NB4 (cell line): Measurements from ENCODE around the gene ACSBG1.

Source experiments
- DNase-seq: peaks from one replicate; pipeline ENCODE4 v3.0.0; 2010; ENCODE audit warnings: low read depth
- H3K4me3 ChIP-seq: one replicate; pipeline ENCODE4 v1.5.1; 2011; ENCODE audit warnings: mild to moderate bottlenecking, low read depth, low read length, moderate library complexity
- CTCF ChIP-seq: IDR thresholded peaks from one replicate; pipeline ENCODE4 v1.5.1; 2012; ENCODE audit warnings: low read depth, low read length
- MYC ChIP-seq: IDR thresholded peaks from 2 replicates; pipeline ENCODE4 v1.6.1; 2011; ENCODE audit warnings: low read depth, low read length
- POLR2A ChIP-seq: IDR thresholded peaks from 2 replicates; pipeline ENCODE4 v1.6.1; 2011; ENCODE audit warnings: mild to moderate bottlenecking; ENCODE audit not compliant: insufficient read length; ENCODE audit errors: extremely low read depth
- TF ChIP-seq, protein P1 (sequence below): IDR thresholded peaks from 2 replicates; pipeline ENCODE4 v1.6.1; 2011; ENCODE audit warnings: low read depth, low read length

ACSBG1 gene

DNA sequence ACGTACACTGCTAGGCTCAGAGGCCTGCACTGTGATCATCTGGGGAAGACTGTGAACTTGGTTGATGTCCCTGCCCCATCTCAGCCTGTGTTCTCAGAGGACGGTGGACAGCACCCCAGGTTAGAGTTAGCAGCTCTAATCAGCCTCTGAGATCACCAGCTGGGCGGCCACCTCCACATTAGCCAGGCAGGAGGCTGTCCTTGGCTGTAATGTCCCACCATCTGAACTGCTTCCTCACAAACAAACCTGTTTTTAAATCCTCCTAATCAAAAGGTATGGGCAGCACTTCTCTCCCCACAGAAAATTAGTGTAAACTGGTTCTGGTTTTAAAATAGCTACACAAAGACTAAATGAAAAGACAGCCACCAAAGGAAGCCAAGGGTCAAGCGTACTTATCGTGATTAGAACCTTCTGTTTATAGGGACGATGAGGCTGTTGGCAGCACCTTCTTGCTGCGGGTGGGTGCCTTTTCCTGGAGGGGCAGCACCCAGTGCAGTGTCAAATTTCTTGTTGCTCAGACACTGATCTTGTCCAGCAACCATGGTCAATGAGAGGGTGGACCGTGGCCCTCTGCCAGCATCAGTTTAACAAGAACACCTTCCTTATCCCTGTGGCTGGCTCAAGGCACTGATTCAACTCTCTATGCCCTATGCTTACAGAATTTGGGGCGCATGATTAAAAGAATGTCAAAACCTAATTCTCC, 24.6 kb downstream of the ACSBG1 start:
- DNase-seq: no peak
- no peak for TF ChIP-seq POLR2A
- TF ChIP-seq CTCF: no peak
- TF ChIP-seq, protein P1, sequence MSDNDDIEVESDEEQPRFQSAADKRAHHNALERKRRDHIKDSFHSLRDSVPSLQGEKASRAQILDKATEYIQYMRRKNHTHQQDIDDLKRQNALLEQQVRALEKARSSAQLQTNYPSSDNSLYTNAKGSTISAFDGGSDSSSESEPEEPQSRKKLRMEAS: no peak
- TF ChIP-seq MYC: no peak
- no peak overlapping the region for H3K4me3 ChIP-seq

- peak; percentile 25 for DNase-seq
- TF ChIP-seq, protein P1: no peak
Measured at GRCh38 chr15:78208887-78209645, 25.3 kb downstream of the ACSBG1 start.

GRCh38 chr15:78208341-78208844, 26.0 kb downstream of the ACSBG1 start:
- H3K4me3 ChIP-seq: no peak overlapping the region
- no peak for TF ChIP-seq POLR2A
- no peak for TF ChIP-seq MYC
- TF ChIP-seq CTCF: no peak
- TF ChIP-seq, protein P1: no peak
- no peak for DNase-seq

More at GRCh38 chr15:78208887-78209645, 25.3 kb downstream of the ACSBG1 start:
- H3K4me3 ChIP-seq: no peak overlapping the region

DNA sequence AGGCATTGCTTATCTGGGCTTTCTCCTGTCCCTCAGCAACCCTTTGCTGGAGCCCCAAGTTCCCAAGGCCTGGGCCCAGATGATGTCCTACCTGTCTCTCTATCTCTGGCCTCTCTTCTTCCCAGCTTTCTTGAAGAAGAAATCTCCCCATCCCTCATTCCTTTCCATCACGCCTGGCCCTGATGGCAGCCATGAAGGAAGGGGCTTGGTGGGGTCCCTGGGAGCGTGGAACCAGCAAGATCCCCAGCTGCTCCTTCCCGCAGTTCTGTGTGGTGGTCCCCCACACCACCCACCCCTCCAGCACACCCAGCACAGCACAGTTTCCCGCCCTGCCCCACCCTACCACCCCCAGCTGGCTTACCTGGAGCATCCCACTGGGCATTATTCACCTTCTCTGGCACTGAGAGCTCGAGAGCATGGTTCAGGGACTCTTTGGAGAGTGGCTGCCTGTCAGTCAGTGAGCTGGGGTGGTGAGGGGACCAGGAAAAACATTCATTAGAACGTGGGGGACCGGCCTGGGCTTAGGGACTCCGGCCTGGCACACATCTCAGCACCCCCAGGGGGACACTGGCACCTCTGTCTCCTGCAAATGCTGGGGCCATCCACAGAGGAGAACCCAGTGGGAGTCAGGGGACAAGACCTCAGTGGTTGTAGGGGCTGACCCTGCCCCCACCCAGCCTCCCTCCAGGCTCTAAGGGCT, 26.6 kb downstream of the ACSBG1 start:
- TF ChIP-seq POLR2A (no peak), CTCF (no peak), MYC (no peak)
- TF ChIP-seq, protein P1: no peak
- H3K4me3 ChIP-seq: no peak overlapping the region
- no peak for DNase-seq

DNA sequence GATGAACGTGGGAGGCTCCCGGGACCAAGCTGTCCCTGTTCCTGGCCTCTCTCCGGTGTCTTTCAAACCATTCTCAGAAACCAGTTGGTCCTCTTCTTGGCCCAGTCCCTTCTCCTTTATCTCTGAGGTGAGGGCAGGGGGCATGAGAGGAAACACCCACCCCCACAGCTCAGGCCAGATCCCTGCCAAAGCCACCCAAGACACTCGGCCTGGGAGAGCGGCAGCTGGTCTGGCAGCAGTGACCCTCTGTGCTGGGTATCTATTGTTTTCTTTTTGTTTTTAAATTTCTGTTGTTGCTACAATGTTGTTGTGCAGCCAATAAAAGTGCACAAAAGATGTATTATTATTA, 27.3 kb downstream of the ACSBG1 start:
- DNase-seq: no peak
- TF ChIP-seq, protein P1: no peak
- TF ChIP-seq MYC: no peak
- no peak for TF ChIP-seq POLR2A
- TF ChIP-seq CTCF: no peak
- no peak overlapping the region for H3K4me3 ChIP-seq
